HepG2 (cell line): ENCODE measurements around the gene LYSMD3. TPM values are rescaled to one million over a fixed set of nuclear protein-coding genes. Genes with fewer than 3 reads are reported as not detected.

Experiments used
- DR1 ChIP-seq: sonication (generic); formaldehyde crosslinking; IDR thresholded peaks from 2 replicates; pipeline ENCODE4 v1.8.0; 2021; ENCODE audit warnings: mild to moderate bottlenecking, missing genetic modification reagents, inconsistent platforms
- DRAP1 ChIP-seq: IDR thresholded peaks from 2 replicates; pipeline ENCODE4 v1.6.1; 2016; ENCODE audit warnings: missing genetic modification reagents, missing compliant biosample characterization
- GTF3A ChIP-seq: sonication (generic); formaldehyde crosslinking; conservative IDR thresholded peaks from 2 replicates; pipeline ENCODE4 v1.4.0; 2020; ENCODE audit warnings: mild to moderate bottlenecking, missing genetic modification reagents
- HNRNPLL ChIP-seq: fragments of 200-400 bp; formaldehyde crosslinking; IDR thresholded peaks from 2 replicates; pipeline ENCODE4 v1.6.1; 2017; ENCODE audit warnings: mild to moderate bottlenecking, low read depth, low read length; ENCODE audit not compliant: poor library complexity, severe bottlenecking
- MED8 ChIP-seq: sonication (generic); formaldehyde crosslinking; IDR thresholded peaks from 2 replicates; pipeline ENCODE4 v1.8.1; 2023; ENCODE audit warnings: mild to moderate bottlenecking, missing genetic modification reagents; ENCODE audit not compliant: insufficient replicate concordance
- SNAPC5 ChIP-seq: sonication (generic); formaldehyde crosslinking; IDR thresholded peaks from 2 replicates; pipeline ENCODE4 v1.8.1; 2023; ENCODE audit warnings: mild to moderate bottlenecking, missing genetic modification reagents, borderline replicate concordance
- TAF15 ChIP-seq: fragments of 200-400 bp; formaldehyde crosslinking; IDR thresholded peaks from one replicate; pipeline ENCODE4 v1.6.1; 2018; ENCODE audit warnings: mild to moderate bottlenecking, low read depth, low read length; ENCODE audit not compliant: poor library complexity, severe bottlenecking
- TBL1XR1 ChIP-seq: fragments of 150-350 bp; IDR thresholded peaks from 2 replicates; pipeline ENCODE4 v1.6.1; 2014; ENCODE audit warnings: borderline replicate concordance, low read length; ENCODE audit not compliant: partially characterized antibody
- ZBTB39 ChIP-seq: sonication (generic); formaldehyde crosslinking; IDR thresholded peaks from 2 replicates; pipeline ENCODE4 v1.5.0; 2020; ENCODE audit warnings: missing genetic modification reagents
- ZNF350 ChIP-seq: sonication (generic); formaldehyde crosslinking; IDR thresholded peaks from 2 replicates; pipeline ENCODE4 v1.4.0; 2020; ENCODE audit warnings: mild to moderate bottlenecking, low read depth, missing genetic modification reagents, borderline replicate concordance
- ZNF354B ChIP-seq: sonication (generic); formaldehyde crosslinking; IDR thresholded peaks from 2 replicates; pipeline ENCODE4 v1.8.0; 2022; ENCODE audit warnings: mild to moderate bottlenecking, missing genetic modification reagents
- polyA plus RNA-seq, 8 experiments: library from polyadenylated mRNA; depleted of rRNA in 3 of 8; stranded (reverse) in 7 of 8; unstranded in 1 of 8; fragments of >200 nt; fragmentation: Illumina TruSeq in 4 of 8; extraction: Trizol in 4 of 8; gene quantifications; 2 replicates each; pipeline versions ENCODE4 v1.2.1 to v1.2.3, GENCODE V29; 2011 to 2016; ENCODE audit warnings: low read depth in 4 of 8, missing spikeins in 1 of 8, mixed read lengths in 1 of 8; ENCODE audit not compliant: insufficient read depth in 1 of 8
- total RNA-seq, 5 experiments: library from RNA; depleted of rRNA; stranded (reverse); fragments of >200 nt; fragmentation: Illumina TruSeq; extraction: Trizol; gene quantifications; 2 replicates each; pipeline ENCODE4 v1.2.3, GENCODE V29; 2016; ENCODE audit warnings: low read depth in 1 of 5
- TF ChIP-seq, protein P1 (sequence below): fragments of 450-650 bp; IDR thresholded peaks from 2 replicates; pipeline ENCODE4 v1.6.1; 2016
- TF ChIP-seq, protein P2 (sequence below): sonication (generic); formaldehyde crosslinking; IDR thresholded peaks from 2 replicates; pipeline ENCODE4 v1.4.0; 2020; ENCODE audit warnings: low read depth, missing genetic modification reagents
- TF ChIP-seq, protein P3 (sequence below): sonication (generic); formaldehyde crosslinking; IDR thresholded peaks from 2 replicates; pipeline ENCODE4 v1.4.0; 2020; ENCODE audit warnings: mild to moderate bottlenecking, missing genetic modification reagents
- TF ChIP-seq, protein P4 (sequence below): sonication (generic); formaldehyde crosslinking; IDR thresholded peaks from 2 replicates; pipeline ENCODE4 v1.8.0; 2022; ENCODE audit warnings: missing genetic modification reagents, mild to moderate bottlenecking, borderline replicate concordance

Gene LYSMD3
- total and polyA plus RNA-seq, 2 of the 13 experiments (the other 11 are each of a cell fraction or from before 2014, with no cell fraction given): 9.1 to 13.8 TPM

DNA sequence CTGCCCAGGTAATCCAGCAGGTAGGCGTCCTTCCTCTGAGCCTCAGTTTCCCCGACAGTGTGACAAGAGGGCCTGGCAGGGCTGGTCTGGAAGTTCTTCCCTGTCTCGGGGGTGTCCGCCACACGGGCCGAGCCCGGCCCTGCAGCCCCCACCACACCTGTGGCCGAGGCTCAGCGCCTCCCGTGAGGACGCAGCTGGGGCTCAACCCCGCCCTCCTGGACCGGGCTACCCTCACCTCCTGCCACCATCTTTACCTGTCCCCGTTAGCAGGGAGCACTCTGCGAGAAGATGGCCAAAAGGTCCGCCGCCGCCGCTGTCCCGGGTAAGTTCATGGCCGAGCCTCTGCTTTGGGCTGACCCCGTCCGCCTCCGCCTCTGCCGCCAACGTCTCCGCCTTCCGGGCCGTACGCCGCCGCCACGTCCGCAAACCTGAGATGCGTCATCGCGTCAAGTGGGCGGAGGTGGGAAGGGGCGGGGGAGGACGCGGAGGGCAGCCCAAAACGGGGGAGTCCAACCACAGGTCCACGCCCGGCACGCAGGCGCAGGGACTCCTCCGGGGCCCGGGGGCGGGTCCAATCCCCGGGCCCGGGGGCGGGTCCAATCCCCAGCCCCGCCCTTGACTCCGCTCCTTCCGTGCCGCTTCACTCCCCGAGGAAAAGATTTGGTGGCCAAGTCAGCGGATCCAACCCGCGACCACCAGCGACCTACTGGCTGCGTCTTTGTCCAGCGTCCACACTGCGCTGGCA, at the start of gene LYSMD3 (continued):
- TF ChIP-seq DRAP1: peak; percentile 73
- peak; percentile 90 for TF ChIP-seq GTF3A
- TF ChIP-seq, protein P1, sequence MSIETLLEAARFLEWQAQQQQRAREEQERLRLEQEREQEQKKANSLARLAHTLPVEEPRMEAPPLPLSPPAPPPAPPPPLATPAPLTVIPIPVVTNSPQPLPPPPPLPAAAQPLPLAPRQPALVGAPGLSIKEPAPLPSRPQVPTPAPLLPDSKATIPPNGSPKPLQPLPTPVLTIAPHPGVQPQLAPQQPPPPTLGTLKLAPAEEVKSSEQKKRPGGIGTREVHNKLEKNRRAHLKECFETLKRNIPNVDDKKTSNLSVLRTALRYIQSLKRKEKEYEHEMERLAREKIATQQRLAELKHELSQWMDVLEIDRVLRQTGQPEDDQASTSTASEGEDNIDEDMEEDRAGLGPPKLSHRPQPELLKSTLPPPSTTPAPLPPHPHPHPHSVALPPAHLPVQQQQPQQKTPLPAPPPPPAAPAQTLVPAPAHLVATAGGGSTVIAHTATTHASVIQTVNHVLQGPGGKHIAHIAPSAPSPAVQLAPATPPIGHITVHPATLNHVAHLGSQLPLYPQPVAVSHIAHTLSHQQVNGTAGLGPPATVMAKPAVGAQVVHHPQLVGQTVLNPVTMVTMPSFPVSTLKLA: no peak
- TF ChIP-seq DR1 (CRISPR knock-in tag): peak; percentile 28; the same call in 1 of the 2 replicates
- TF ChIP-seq TAF15: peak; percentile 87
- TF ChIP-seq ZNF350 (CRISPR knock-in tag): peak; percentile 68
- TF ChIP-seq SNAPC5 (CRISPR knock-in tag): no peak
- no peak for TF ChIP-seq ZBTB39 (CRISPR knock-in tag)
- TF ChIP-seq, protein P2, sequence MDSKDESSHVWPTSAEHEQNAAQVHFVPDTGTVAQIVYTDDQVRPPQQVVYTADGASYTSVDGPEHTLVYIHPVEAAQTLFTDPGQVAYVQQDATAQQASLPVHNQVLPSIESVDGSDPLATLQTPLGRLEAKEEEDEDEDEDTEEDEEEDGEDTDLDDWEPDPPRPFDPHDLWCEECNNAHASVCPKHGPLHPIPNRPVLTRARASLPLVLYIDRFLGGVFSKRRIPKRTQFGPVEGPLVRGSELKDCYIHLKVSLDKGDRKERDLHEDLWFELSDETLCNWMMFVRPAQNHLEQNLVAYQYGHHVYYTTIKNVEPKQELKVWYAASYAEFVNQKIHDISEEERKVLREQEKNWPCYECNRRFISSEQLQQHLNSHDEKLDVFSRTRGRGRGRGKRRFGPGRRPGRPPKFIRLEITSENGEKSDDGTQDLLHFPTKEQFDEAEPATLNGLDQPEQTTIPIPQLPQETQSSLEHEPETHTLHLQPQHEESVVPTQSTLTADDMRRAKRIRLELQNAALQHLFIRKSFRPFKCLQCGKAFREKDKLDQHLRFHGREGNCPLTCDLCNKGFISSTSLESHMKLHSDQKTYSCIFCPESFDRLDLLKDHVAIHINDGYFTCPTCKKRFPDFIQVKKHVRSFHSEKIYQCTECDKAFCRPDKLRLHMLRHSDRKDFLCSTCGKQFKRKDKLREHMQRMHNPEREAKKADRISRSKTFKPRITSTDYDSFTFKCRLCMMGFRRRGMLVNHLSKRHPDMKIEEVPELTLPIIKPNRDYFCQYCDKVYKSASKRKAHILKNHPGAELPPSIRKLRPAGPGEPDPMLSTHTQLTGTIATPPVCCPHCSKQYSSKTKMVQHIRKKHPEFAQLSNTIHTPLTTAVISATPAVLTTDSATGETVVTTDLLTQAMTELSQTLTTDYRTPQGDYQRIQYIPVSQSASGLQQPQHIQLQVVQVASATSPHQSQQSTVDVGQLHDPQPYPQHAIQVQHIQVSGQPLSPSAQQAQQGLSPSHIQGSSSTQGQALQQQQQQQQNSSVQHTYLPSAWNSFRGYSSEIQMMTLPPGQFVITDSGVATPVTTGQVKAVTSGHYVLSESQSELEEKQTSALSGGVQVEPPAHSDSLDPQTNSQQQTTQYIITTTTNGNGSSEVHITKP: peak; percentile 47; the same call in 1 of the 2 replicates
- TF ChIP-seq HNRNPLL: peak; percentile 96
- TF ChIP-seq, protein P3, sequence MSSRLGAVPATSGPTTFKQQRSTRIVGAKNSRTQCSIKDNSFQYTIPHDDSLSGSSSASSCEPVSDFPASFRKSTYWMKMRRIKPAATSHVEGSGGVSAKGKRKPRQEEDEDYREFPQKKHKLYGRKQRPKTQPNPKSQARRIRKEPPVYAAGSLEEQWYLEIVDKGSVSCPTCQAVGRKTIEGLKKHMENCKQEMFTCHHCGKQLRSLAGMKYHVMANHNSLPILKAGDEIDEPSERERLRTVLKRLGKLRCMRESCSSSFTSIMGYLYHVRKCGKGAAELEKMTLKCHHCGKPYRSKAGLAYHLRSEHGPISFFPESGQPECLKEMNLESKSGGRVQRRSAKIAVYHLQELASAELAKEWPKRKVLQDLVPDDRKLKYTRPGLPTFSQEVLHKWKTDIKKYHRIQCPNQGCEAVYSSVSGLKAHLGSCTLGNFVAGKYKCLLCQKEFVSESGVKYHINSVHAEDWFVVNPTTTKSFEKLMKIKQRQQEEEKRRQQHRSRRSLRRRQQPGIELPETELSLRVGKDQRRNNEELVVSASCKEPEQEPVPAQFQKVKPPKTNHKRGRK (CRISPR knock-in tag): no peak
- TF ChIP-seq MED8 (CRISPR knock-in tag): peak; percentile 37
- no peak for TF ChIP-seq ZNF354B (CRISPR knock-in tag)
- TF ChIP-seq, protein P4, sequence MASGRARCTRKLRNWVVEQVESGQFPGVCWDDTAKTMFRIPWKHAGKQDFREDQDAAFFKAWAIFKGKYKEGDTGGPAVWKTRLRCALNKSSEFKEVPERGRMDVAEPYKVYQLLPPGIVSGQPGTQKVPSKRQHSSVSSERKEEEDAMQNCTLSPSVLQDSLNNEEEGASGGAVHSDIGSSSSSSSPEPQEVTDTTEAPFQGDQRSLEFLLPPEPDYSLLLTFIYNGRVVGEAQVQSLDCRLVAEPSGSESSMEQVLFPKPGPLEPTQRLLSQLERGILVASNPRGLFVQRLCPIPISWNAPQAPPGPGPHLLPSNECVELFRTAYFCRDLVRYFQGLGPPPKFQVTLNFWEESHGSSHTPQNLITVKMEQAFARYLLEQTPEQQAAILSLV: peak; percentile 82; the same call in 1 of the 2 replicates
- TF ChIP-seq TBL1XR1: no peak
